ENCODE results near the gene GRPEL2. TPM values are rescaled to one million over a fixed set of nuclear protein-coding genes. Genes with fewer than 3 reads are reported as not detected.

The GRPEL2 gene
- total RNA-seq, 1 donor from 2014 or later: 15.1 TPM

GRCh38 chr5:149357370-149358293 is 12.3 kb downstream of the GRPEL2 start, which contains the start of gene PCYOX1L:
Gene PCYOX1L, plus strand, starts transcription at chr5:149358046. Its CDS starts 23 bp downstream, at chr5:149358069.
- Histone ChIP-seq H3K36me3 (peaks cover 27% of the 10 kb centered on the region), H3K4me1 (peaks cover 25% of the 10 kb centered on the region), H3K27ac (peak within 1 kb of the TSS; percentile 79), H3K27me3 (ENCODE audit: low read depth) (no peaks in the 10 kb centered on the region), H3K9me3 (no peaks in the 10 kb centered on the region), H3K4me3 (peak within 1 kb of the TSS; percentile 78)
- intact Hi-C loops (cut with DNase I): no loop called here
- peak; percentile 100 for ATAC-seq
- peak; percentile 98 for DNase-seq
- TF ChIP-seq CTCF (IDR thresholded peaks at IDR 0.05): no peak

GRCh38 chr5:149358294-149358651 is 13.0 kb downstream of the GRPEL2 start:
- peak overlapping the region; percentile 79 for H3K27ac ChIP-seq
- ATAC-seq: peak; percentile 67 to 69

GRCh38 chr5:149358868-149359495 is 13.7 kb downstream of the GRPEL2 start:
- Histone ChIP-seq H3K27ac (no peak overlapping the region), H3K9me3 (no peaks in the 10 kb centered on the region), H3K36me3 (peaks cover 13% of the 10 kb centered on the region), H3K27me3 (ENCODE audit: low read depth) (no peaks in the 10 kb centered on the region), H3K4me3 (no peak overlapping the region), H3K4me1 (peaks cover 25% of the 10 kb centered on the region)
- no peak for TF ChIP-seq CTCF (IDR thresholded peaks at IDR 0.05)
- DNase-seq (no peak), ATAC-seq (no peak)
- intact Hi-C loops (cut with DNase I): no loop called here

More at GRCh38 chr5:149358294-149358651, 13.0 kb downstream of the GRPEL2 start:
- H3K27me3 ChIP-seq (ENCODE audit: low read depth): no peaks in the 10 kb centered on the region
- intact Hi-C loops (cut with DNase I): no loop called here
- DNase-seq: peak; percentile 61
- peaks cover 25% of the 10 kb centered on the region for H3K4me1 ChIP-seq
- peak overlapping the region; percentile 78 for H3K4me3 ChIP-seq
- TF ChIP-seq CTCF (IDR thresholded peaks at IDR 0.05): no peak
- no peaks in the 10 kb centered on the region for H3K9me3 ChIP-seq
- peaks cover 20% of the 10 kb centered on the region for H3K36me3 ChIP-seq

- no peaks in the 10 kb centered on the region for H3K9me3 ChIP-seq
- peaks cover 25% of the 10 kb centered on the region for H3K4me1 ChIP-seq
- no peak overlapping the region for H3K4me3 ChIP-seq
- TF ChIP-seq CTCF (IDR thresholded peaks at IDR 0.05): no peak
- intact Hi-C loops (cut with DNase I): loop anchor here (10.0 kb wide), 1 partner anchor 45 kb away; no protein-coding TSS in a partner anchor
- H3K27me3 ChIP-seq (ENCODE audit: low read depth): no peaks in the 10 kb centered on the region
- DNase-seq: no peak
- no peak for ATAC-seq
- no peak overlapping the region for H3K27ac ChIP-seq
- peaks cover 1% of the 10 kb centered on the region for H3K36me3 ChIP-seq
Observed at GRCh38 chr5:149360272-149360671, 15.0 kb downstream of the GRPEL2 start.

GRCh38 chr5:149362541-149362940 is 17.2 kb downstream of the GRPEL2 start:
- Histone ChIP-seq H3K27me3 (ENCODE audit: low read depth) (no peaks in the 10 kb centered on the region), H3K9me3 (no peaks in the 10 kb centered on the region), H3K4me3 (no peak overlapping the region), H3K4me1 (peaks cover 21% of the 10 kb centered on the region), H3K27ac (no peak overlapping the region), H3K36me3 (no peaks in the 10 kb centered on the region)
- intact Hi-C loops (cut with DNase I): loop anchor here (10.0 kb wide), 1 partner anchor 48 kb away; no protein-coding TSS in a partner anchor
- no peak for TF ChIP-seq CTCF (IDR thresholded peaks at IDR 0.05)
- ATAC-seq (no peak), DNase-seq (no peak)
